HEK293 (cell line): ENCODE results near the gene SNX15.

Source experiments
- CTCF ChIA-PET: fragments of 350-600 bp; formaldehyde crosslinking; extraction: SDS; loops from one replicate; lab custom pipeline; 2021; ENCODE audit warnings: antibody characterized with exemption; lab: Yijun Ruan, JAX
- POLR2A ChIA-PET: fragments of 300-600 bp; formaldehyde crosslinking; extraction: SDS; loops from one replicate; lab custom pipeline; 2020; ENCODE audit warnings: antibody characterized with exemption, inconsistent platforms; lab: Yijun Ruan, JAX
- H3K27ac ChIP-seq: fragments of 200-500 bp; sonication (Bioruptor generic); 2 replicates; pipeline ENCODE4 v1.5.1; 2014; ENCODE audit warnings: low read depth, low read length, control low read depth, inconsistent platforms; ENCODE audit errors: extremely low read depth
- H3K36me3 ChIP-seq, 2 experiments: fragments of 200-500 bp in 1 of 2; sonication (Bioruptor generic) in 1 of 2; 1 replicate in 1 of 2; 2 replicates in 1 of 2; pipeline ENCODE4 v1.5.1; 2014 to 2017; ENCODE audit warnings: inconsistent platforms in 2 of 2, low read length in 2 of 2; ENCODE audit not compliant: control insufficient read depth in 2 of 2, insufficient read depth in 1 of 2
- H3K4me1 ChIP-seq: fragments of 200-500 bp; sonication (Bioruptor generic); 2 replicates; pipeline ENCODE4 v1.5.1; 2014; ENCODE audit warnings: mild to moderate bottlenecking, low read length, inconsistent platforms; ENCODE audit not compliant: control insufficient read depth, insufficient read depth
- H3K4me3 ChIP-seq: 2 replicates; pipeline ENCODE4 v1.5.1; 2011; ENCODE audit warnings: low read depth, mild to moderate bottlenecking, control low read depth, low read length, moderate library complexity
- H3K9me3 ChIP-seq: fragments of 200-500 bp; sonication (Bioruptor generic); 2 replicates; pipeline ENCODE4 v1.5.1; 2014; ENCODE audit warnings: low read depth, low read length, inconsistent platforms; ENCODE audit not compliant: control insufficient read depth, insufficient read depth
- AEBP2 ChIP-seq: fragments of 450-650 bp; formaldehyde crosslinking; IDR thresholded peaks from 2 replicates; pipeline ENCODE4 v1.5.1; 2016; ENCODE audit warnings: missing biosample characterization, missing genetic modification characterization, borderline replicate concordance
- CTCF ChIP-seq: fragments of 450-650 bp; formaldehyde crosslinking; IDR thresholded peaks from 2 replicates; pipeline ENCODE4 v1.5.1; 2016; ENCODE audit warnings: missing biosample characterization, missing genetic modification characterization
- EGR2 ChIP-seq: fragments of 450-650 bp; formaldehyde crosslinking; IDR thresholded peaks from 2 replicates; pipeline ENCODE4 v1.5.1; 2016; ENCODE audit warnings: low read depth, missing biosample characterization, missing genetic modification characterization
- GLI4 ChIP-seq: fragments of 450-650 bp; formaldehyde crosslinking; IDR thresholded peaks from 2 replicates; pipeline ENCODE4 v1.5.1; 2016; ENCODE audit warnings: missing biosample characterization, missing genetic modification characterization
- HOXA7 ChIP-seq: sonication (generic); formaldehyde crosslinking; IDR thresholded peaks from 2 replicates; pipeline ENCODE4 v1.8.1; 2022; ENCODE audit warnings: missing genetic modification reagents, borderline replicate concordance
- HOXC10 ChIP-seq: sonication (generic); formaldehyde crosslinking; IDR thresholded peaks from 2 replicates; pipeline ENCODE4 v1.8.1; 2023; ENCODE audit warnings: mild to moderate bottlenecking, missing genetic modification reagents
- HOXD13 ChIP-seq: sonication (generic); formaldehyde crosslinking; IDR thresholded peaks from 2 replicates; pipeline ENCODE4 v1.8.0; 2022; ENCODE audit warnings: missing genetic modification reagents, borderline replicate concordance
- MZF1 ChIP-seq: fragments of 450-650 bp; formaldehyde crosslinking; IDR thresholded peaks from 2 replicates; pipeline ENCODE4 v1.5.1; 2017; ENCODE audit warnings: missing biosample characterization, missing genetic modification characterization, borderline replicate concordance
- OSR2 ChIP-seq: fragments of 450-650 bp; formaldehyde crosslinking; IDR thresholded peaks from 2 replicates; pipeline ENCODE4 v1.5.1; 2016; ENCODE audit warnings: missing biosample characterization, missing genetic modification characterization
- PRDM1 ChIP-seq: fragments of 450-650 bp; formaldehyde crosslinking; IDR thresholded peaks from 2 replicates; pipeline ENCODE4; 2016; ENCODE audit warnings: missing biosample characterization, missing genetic modification characterization
- PRDM4 ChIP-seq: fragments of 450-650 bp; formaldehyde crosslinking; IDR thresholded peaks from 2 replicates; pipeline ENCODE4 v1.5.1; 2017; ENCODE audit warnings: missing biosample characterization, missing genetic modification characterization
- ZBTB21 ChIP-seq: fragments of 450-650 bp; formaldehyde crosslinking; IDR thresholded peaks from 2 replicates; pipeline ENCODE4 v1.5.1; 2017; ENCODE audit warnings: missing biosample characterization, missing genetic modification characterization
- ZBTB44 ChIP-seq: fragments of 450-650 bp; IDR thresholded peaks from 2 replicates; pipeline ENCODE4 v1.5.1; 2018; ENCODE audit warnings: missing biosample characterization, mild to moderate bottlenecking, missing genetic modification characterization
- ZNF155 ChIP-seq: fragments of 450-650 bp; formaldehyde crosslinking; IDR thresholded peaks from 2 replicates; pipeline ENCODE4 v1.5.1; 2016; ENCODE audit warnings: missing biosample characterization, missing genetic modification characterization
- ZNF274 ChIP-seq, 2 experiments: fragments of 200-500 bp in 1 of 2; fragments of 450-650 bp in 1 of 2; sonication (Bioruptor generic) in 1 of 2; formaldehyde crosslinking in 1 of 2; IDR thresholded peaks; 2 replicates each; pipeline versions ENCODE4 v1.5.1 to v1.6.1; 2014 to 2016; ENCODE audit warnings: borderline replicate concordance in 1 of 2, inconsistent platforms in 1 of 2, low read length in 1 of 2, missing biosample characterization in 1 of 2, missing genetic modification characterization in 1 of 2
- ZNF280C ChIP-seq: fragments of 450-650 bp; formaldehyde crosslinking; IDR thresholded peaks from 2 replicates; pipeline ENCODE4 v1.5.1; 2016; ENCODE audit warnings: missing biosample characterization, missing genetic modification characterization
- ZNF362 ChIP-seq: fragments of 450-650 bp; formaldehyde crosslinking; IDR thresholded peaks from 2 replicates; pipeline ENCODE4 v1.5.1; 2016; ENCODE audit warnings: missing biosample characterization, missing genetic modification characterization
- ZNF48 ChIP-seq: fragments of 450-650 bp; formaldehyde crosslinking; IDR thresholded peaks from 2 replicates; pipeline ENCODE4 v1.5.1; 2016; ENCODE audit warnings: missing biosample characterization, missing genetic modification characterization
- ZNF571 ChIP-seq: fragments of 450-650 bp; formaldehyde crosslinking; IDR thresholded peaks from 2 replicates; pipeline ENCODE4 v1.5.0; 2017; ENCODE audit warnings: missing biosample characterization, missing genetic modification characterization
- ZNF596 ChIP-seq: fragments of 450-650 bp; IDR thresholded peaks from 2 replicates; pipeline ENCODE4 v1.5.0; 2018; ENCODE audit warnings: missing biosample characterization, mild to moderate bottlenecking, missing genetic modification characterization, moderate library complexity
- ZNF645 ChIP-seq: fragments of 450-650 bp; formaldehyde crosslinking; IDR thresholded peaks from 2 replicates; pipeline ENCODE4; 2016; ENCODE audit warnings: missing biosample characterization, missing genetic modification characterization
- ZXDB ChIP-seq: fragments of 450-650 bp; formaldehyde crosslinking; IDR thresholded peaks from 2 replicates; pipeline ENCODE4 v1.5.1; 2016; ENCODE audit warnings: missing biosample characterization, missing genetic modification characterization

The SNX15 gene

GRCh38 chr11:65051398-65051858 is 24.2 kb downstream of the SNX15 start (continued):
- TF ChIP-seq EGR2: peak; percentile 29; the same call in 1 of the 2 replicates
- peak; percentile 10; the same call in 1 of the 2 replicates for TF ChIP-seq OSR2 (tag by site-specific recombination)
- TF ChIP-seq PRDM1: no peak
- TF ChIP-seq ZBTB44 (tag by site-specific recombination): no peak
- TF ChIP-seq HOXA7: no peak
- TF ChIP-seq PRDM4 (tag by site-specific recombination): no peak
- no peak for TF ChIP-seq ZNF48 (tag by site-specific recombination)
- peak; percentile 91 for TF ChIP-seq ZNF362 (tag by site-specific recombination)
- TF ChIP-seq, all 188 proteins: peak for 4

GRCh38 chr11:65053827-65054508 is 26.7 kb downstream of the SNX15 start:
- no peaks in the 10 kb centered on the region for H3K4me1 ChIP-seq
- ChIA-PET CTCF (no interaction called here), POLR2A (no interaction called here)
- no peak overlapping the region for H3K4me3 ChIP-seq
- H3K9me3 ChIP-seq: no peaks in the 10 kb centered on the region
- H3K27ac ChIP-seq: no peak overlapping the region
- no peaks in the 10 kb centered on the region for H3K36me3 ChIP-seq
- TF ChIP-seq GLI4 (tag by site-specific recombination) (no peak), ZNF280C (no peak), MZF1 (no peak), PRDM1 (no peak), ZNF645 (tag by site-specific recombination) (no peak), ZNF571 (tag by site-specific recombination) (no peak), HOXD13 (CRISPR knock-in tag) (no peak), ZBTB21 (tag by site-specific recombination) (no peak), ZXDB (tag by site-specific recombination) (no peak), ZNF596 (no peak), ZNF155 (tag by site-specific recombination) (no peak), AEBP2 (tag by site-specific recombination) (no peak), HOXC10 (CRISPR knock-in tag) (no peak), ZNF274 (IDR thresholded peaks at IDR 0.05; ENCODE audit: low read length) (no peak), ZNF274 (tag by site-specific recombination; IDR thresholded peaks at IDR 0.05; ENCODE audit: borderline replicate concordance) (no peak), CTCF (no peak)
